GM19468 (cell line): Measurements from ENCODE around the gene KBTBD3.
"Not testable (repeated sequence)": the region's sequence is repeated elsewhere in the genome, so short reads cannot be mapped to it uniquely, and the experiment has no call there.

ENCODE experiments used
- ATAC-seq: cut with Tn5 transposase; IDR thresholded peaks from one replicate; pipeline ENCODE4 v1.9.1; 2021; ENCODE audit warnings: mild to moderate bottlenecking, moderate library complexity, moderate number of reproducible peaks; ENCODE audit not compliant: unreplicated experiment; ENCODE audit errors: extremely low read depth

Gene KBTBD3

GRCh38 chr11:106012744-106013143, 64.4 kb downstream of the KBTBD3 start:
- ATAC-seq, result no peak

DNA sequence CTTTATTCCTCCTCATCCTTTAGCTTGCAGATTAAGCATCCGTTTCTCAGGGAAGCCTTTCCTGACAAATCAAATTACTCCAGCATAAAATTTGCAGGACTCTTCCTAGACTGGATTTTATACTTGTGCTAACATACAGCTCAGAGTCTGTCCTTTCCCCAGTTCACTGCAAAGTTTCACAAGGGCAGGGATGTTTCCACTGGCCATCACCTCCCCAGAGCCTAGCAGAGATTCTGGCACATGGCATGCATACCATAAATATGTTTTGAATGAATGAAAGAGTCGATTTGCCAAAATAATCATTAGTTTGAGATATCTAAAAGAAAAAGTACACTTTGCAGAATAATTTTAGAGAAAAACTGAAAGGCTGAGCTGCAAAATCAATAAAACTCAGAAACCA, 65.7 kb downstream of the KBTBD3 start:
- no peak for ATAC-seq

DNA sequence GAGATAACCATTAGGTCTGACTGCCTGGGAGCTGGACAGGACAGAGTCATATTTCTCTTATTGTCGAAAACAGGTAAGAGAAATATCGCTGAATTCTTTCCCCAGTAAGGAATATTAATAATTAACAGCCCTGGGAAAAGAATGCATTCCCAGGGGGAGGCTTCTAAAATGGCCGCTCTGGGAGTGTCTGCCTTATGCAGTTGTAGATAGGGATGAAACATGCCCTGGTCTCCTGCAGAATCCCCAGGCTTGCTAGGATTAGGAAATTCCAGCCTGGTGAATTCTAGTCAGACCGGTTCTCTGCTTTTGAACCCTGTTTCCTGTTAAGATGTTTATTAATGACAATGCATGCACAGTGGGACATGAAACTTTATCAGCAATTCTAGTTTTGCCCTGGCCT, 74.1 kb downstream of the KBTBD3 start:
- ATAC-seq, result not testable (repeated sequence)

DNA sequence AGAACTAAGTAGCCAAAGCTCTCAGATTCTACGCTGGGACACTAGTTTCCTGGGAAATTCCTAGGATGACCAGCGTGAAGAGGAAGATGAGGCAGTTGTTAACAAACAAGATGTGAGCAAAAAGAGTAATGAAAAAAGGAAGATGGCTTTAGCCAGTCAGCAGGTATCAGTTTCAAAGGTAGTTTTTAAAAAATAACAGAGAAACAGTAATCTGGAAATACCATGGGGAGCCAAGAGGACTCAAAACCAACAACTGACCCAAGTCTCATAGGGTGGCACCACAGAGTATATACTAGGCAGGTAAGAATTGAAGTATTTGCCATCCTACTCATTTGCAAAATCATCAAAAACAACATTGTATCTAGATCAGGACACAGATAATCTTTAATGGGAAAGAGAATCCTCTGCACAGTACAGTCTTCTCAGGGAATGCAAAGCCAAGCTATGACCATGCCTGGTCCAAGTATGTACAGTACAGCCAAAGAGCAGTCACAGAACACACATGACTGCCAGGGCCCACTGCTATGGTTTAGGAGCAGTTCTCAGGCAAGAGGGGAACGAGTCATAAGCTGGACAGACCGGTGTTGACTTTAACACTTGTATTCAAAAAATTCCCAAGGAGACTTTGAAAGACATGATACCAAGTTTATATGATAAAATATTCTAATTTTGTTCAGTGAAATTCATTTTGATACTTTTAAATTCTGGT, 75.7 kb downstream of the KBTBD3 start:
- no peak for ATAC-seq
